ENCODE data around the gene KCTD6.

- TF ChIP-seq CTCF (IDR thresholded peaks at IDR 0.05) (no peak), POLR2A (IDR thresholded peaks at IDR 0.05) (no peak)
Observed at GRCh38 chr3:58463942-58464271, 28.0 kb upstream of the KCTD6 start.

Measured in Peyer's patch (tissue), 4 donors.